K562 (cell line): ENCODE results near the gene CTIF. TPM values are rescaled to one million over a fixed set of nuclear protein-coding genes. Genes with fewer than 3 reads are reported as not detected.

Source experiments
- ARHGAP35 ChIP-seq: fragments of 450-650 bp; IDR thresholded peaks from 2 replicates; pipeline ENCODE4 v1.6.1; 2018; ENCODE audit not compliant: partially characterized antibody
- ARID4B ChIP-seq: sonication (generic); formaldehyde crosslinking; IDR thresholded peaks from 2 replicates; pipeline ENCODE4 v1.8.0; 2022; ENCODE audit warnings: mild to moderate bottlenecking, missing genetic modification reagents
- CCNT2 ChIP-seq: IDR thresholded peaks from 2 replicates; pipeline ENCODE4 v1.6.1; 2011; ENCODE audit warnings: borderline replicate concordance, low read depth, mild to moderate bottlenecking, moderate library complexity, mixed read lengths, low read length; ENCODE audit not compliant: insufficient read length; ENCODE audit errors: extremely low read depth
- DLX4 ChIP-seq: fragments of 250-450 bp; sonication (Bioruptor Pico); IDR thresholded peaks from 2 replicates; pipeline ENCODE4 v1.6.1; 2021; ENCODE audit warnings: mild to moderate bottlenecking
- FOXJ3 ChIP-seq: sonication (generic); formaldehyde crosslinking; IDR thresholded peaks from 2 replicates; pipeline ENCODE4 v1.4.0; 2020; ENCODE audit warnings: mild to moderate bottlenecking, missing genetic modification reagents
- FOXP4 ChIP-seq: sonication (generic); formaldehyde crosslinking; IDR thresholded peaks from 2 replicates; pipeline ENCODE4 v1.8.0; 2022; ENCODE audit warnings: mild to moderate bottlenecking, missing genetic modification reagents, borderline replicate concordance
- HLTF ChIP-seq: fragments of 450-650 bp; IDR thresholded peaks from 2 replicates; pipeline ENCODE4 v1.6.1; 2016
- MITF ChIP-seq: IDR thresholded peaks from 2 replicates; pipeline ENCODE4 v1.6.1; 2014; ENCODE audit warnings: antibody characterized with exemption
- RNF2 ChIP-seq: sonication (generic); IDR thresholded peaks from 2 replicates; pipeline ENCODE4 v1.6.1; 2016
- RNF219 ChIP-seq: fragments of 250-450 bp; sonication (Bioruptor Pico); IDR thresholded peaks from 2 replicates; pipeline ENCODE4 v1.5.0; 2022; ENCODE audit warnings: mild to moderate bottlenecking
- XRCC5 ChIP-seq: fragments of 200-400 bp; formaldehyde crosslinking; IDR thresholded peaks from 2 replicates; pipeline ENCODE4 v1.6.1; 2017; ENCODE audit warnings: low read depth, mild to moderate bottlenecking, low read length
- ZNF175 ChIP-seq: fragments of 200-800 bp; sonication (Bioruptor generic); IDR thresholded peaks from 2 replicates; pipeline ENCODE4 v1.6.1; 2016; ENCODE audit warnings: low read depth, mild to moderate bottlenecking, missing genetic modification characterization, missing compliant biosample characterization
- polyA plus RNA-seq, 8 experiments: library from polyadenylated mRNA; depleted of rRNA in 4 of 8; stranded (reverse) in 5 of 8; unstranded in 3 of 8; fragments of >200 nt; fragmentation: Nextera tagmentation in 2 of 8; fragmentation: Illumina TruSeq in 1 of 8; extraction: Ambion mirVana in 2 of 8; extraction: Trizol in 1 of 8; gene quantifications; 2 replicates each; pipeline versions ENCODE4 v1.2.1 to v1.2.3, GENCODE V29; 2011 to 2014; ENCODE audit warnings: inconsistent platforms in 1 of 8, missing spikeins in 1 of 8
- total RNA-seq, 7 experiments: library from RNA; depleted of rRNA in 6 of 7; stranded (reverse); fragments of >200 nt in 6 of 7; fragmentation: Illumina TruSeq in 2 of 7; extraction: Trizol in 2 of 7; gene quantifications; 2 replicates each; pipeline versions ENCODE4 v1.2.1 to v1.2.3, GENCODE V29; 2011 to 2021; ENCODE audit warnings: low replicate concordance in 1 of 7

The CTIF gene
- total and polyA plus RNA-seq, 9 of the 15 experiments (the other 6 are each of a cell fraction or from before 2014, with no cell fraction given) = 0.17 to 11.5 (median 2.2) TPM

GRCh38 chr18:48781163-48781987 lies 242.5 kb downstream of the CTIF start (continued):
- TF ChIP-seq FOXP4 (CRISPR knock-in tag) (no peak), RNF2 (peak; percentile 88; the same call in 1 of the 2 replicates), DLX4 (CRISPR knock-in tag) (no peak), CCNT2 (peak; percentile 99), MITF (peak; percentile 45; the same call in 1 of the 2 replicates), HLTF (no peak; the same call in 1 of the 2 replicates), FOXJ3 (no peak), ARID4B (CRISPR knock-in tag) (0 out of 2 replicates have a peak, but pooled peaks have one; percentile 28), ZNF175 (peak; percentile 85; the same call in 1 of the 2 replicates), XRCC5 (0 out of 2 replicates have a peak, but pooled peaks have one; percentile 50), RNF219 (no peak), ARHGAP35 (no peak)
